ENCODE data around the gene GPR18.
"Not testable (repeated sequence)": the region's sequence is repeated elsewhere in the genome, so short reads cannot be mapped to it uniquely, and the experiment has no call there.

The GPR18 gene

GRCh38 chr13:99265821-99266426 lies 7.7 kb upstream of the GPR18 start:
- DNase-seq (ENCODE audit: low read depth) = no peak

DNA sequence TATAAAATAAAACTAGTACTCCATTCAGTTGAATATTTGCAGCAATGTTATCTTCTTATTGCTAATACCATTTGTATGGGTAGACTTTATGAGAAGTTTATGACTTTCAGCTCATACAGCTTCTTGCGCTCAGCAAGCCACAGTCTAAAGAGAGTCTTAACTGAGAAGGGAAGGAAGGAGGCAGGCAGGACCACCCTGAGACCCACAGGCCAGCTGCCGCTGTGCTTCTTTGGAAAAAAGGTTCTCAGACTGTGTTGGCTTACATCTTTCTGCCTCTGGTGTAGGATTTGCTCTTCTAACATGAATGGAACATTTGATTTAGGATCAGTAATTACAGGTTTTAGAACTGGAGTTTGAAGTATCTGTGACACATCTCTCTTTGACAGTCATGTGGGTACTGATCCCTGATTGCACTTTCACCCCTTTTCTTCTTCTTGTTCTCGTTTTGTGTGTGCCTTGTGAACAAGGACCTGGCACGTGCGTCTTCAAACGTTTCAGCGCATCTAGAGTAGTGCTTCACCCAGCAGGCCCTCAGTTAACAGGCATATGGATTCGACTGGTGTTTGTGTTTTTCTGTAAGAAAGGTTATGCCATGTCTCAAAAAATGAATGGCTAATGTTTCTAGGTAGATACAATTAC lies 7.1 kb upstream of the GPR18 start:
- DNase-seq (ENCODE audit: low read depth) = no peak

DNA sequence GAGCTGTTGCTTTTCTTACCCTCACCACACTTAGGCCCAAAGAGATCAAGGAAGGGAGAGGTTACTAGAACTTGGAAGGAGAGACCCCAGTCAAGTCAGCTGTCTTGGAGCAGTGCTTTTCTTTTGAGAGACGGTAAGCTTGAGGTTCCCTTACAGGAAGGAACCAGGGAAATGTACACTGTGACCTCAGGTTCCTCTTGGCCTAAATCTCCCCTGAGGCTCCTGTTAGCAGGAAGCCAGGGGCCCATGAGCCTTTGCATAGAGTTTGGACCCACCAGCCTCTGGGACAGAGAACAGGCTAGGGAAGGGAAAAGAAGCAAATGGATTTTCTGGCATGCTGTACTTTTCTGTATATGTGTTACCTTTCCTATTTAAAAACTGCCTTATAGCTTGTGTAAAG lies 5.9 kb upstream of the GPR18 start:
- DNase-seq (ENCODE audit: low read depth) = no peak

DNA sequence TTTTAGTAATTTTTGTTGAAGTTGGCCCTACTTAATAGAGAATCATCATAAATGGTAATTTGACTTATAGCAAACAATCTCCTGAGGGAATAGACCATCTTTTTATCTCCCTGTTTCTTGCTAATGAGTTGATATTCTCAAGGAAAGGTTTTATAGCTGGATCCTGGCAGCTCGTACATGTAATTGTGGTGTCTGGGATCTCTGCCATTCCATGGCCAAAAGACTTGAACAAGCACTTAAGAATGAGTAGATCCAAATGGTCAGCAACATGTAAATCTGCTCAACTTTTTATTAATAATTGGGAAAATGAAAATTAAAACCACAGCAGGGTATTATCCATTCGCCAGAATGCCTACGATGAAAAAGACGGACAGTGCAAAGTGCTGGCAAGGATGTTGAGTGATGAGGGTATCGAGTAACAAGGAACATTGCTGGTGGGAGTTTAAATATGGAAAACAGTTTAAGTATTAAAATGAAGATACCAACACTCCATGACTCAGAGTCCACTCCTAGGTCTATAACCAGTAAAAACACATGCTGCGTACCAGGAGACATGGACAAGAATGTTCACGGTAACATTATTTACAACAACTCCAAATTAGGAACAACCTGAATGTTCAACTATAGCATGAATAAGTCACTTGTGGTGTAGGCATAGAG lies 5.1 kb upstream of the GPR18 start:
- DNase-seq (ENCODE audit: low read depth) = no peak

- no peak for DNase-seq (ENCODE audit: low read depth)
Observed at GRCh38 chr13:99261059-99261458, 2.9 kb upstream of the GPR18 start.

GRCh38 chr13:99260216-99260615 lies 2.0 kb upstream of the GPR18 start:
- no peak for DNase-seq (ENCODE audit: low read depth)

DNA sequence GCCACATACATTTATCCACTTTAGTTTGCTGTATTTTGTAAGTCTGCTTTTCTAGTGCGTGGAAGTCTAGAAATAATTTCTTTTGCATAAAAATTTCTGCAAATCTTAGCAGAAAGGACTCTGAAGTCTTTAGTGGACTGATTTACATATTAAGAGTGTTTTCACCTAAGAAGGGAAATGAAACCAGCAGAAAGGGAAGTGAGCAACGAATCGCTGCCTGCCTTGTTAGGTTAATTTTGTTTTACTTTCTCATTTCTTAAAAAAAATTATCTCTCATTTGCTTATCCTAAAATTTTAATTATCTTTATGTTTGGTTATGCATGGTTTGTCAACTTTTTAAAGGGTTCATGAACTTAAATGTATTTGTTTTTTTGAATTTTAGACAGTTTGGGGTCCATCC lies 767 bp upstream of the GPR18 start:
- DNase-seq (ENCODE audit: low read depth) = no peak

DNA sequence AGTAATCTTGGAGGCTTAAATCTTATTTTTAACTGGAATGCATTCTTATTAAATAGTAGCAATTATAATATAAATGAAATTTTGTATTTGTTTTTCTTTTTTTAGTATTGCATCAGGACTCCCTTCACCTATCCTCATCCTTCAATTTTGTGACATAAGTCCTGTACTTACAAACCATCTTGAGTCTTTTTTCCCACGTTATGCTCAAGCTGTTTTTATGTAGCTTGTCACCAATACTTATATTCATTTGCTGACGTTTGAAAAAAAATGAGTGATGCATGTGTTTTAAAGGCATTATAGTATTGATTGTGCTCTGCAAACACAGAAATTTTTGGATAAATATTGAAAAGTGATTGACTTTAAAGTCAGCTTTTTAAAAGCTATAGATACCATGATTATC lies 888 bp downstream of the GPR18 start:
- no peak for DNase-seq (ENCODE audit: low read depth)

- DNase-seq (ENCODE audit: low read depth) = no peak
Observed at GRCh38 chr13:99256709-99257108, 1.5 kb downstream of the GPR18 start.

- no peak for DNase-seq (ENCODE audit: low read depth)
Observed at GRCh38 chr13:99256283-99256682, 1.9 kb downstream of the GPR18 start.

DNA sequence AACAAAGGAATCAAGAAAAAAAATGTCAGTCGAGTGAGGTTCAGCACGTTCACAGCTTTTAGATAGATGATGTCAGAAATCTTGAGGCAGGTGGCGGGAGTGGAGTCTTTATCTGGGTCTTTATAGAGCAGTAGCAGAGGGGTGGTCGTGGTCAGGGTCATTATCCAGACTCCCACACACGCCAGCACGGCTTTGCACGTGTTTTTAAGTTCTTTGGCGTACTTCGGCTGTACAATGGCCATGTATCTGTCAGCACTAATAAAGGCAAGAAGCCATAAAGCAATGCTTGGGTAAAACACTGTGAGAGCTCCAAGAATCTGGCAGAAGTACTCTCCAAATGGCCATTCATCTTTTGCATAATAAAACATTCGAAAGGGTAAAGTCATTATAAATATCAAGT lies 2.9 kb downstream of the GPR18 start:
- no peak for DNase-seq (ENCODE audit: low read depth)

GRCh38 chr13:99254830-99255229 lies 3.3 kb downstream of the GPR18 start:
- no peak for DNase-seq (ENCODE audit: low read depth)

GRCh38 chr13:99251921-99252320 lies 6.3 kb downstream of the GPR18 start:
- no peak for DNase-seq (ENCODE audit: low read depth)

GRCh38 chr13:99250982-99251825 lies 7.0 kb downstream of the GPR18 start:
- no peak for DNase-seq (ENCODE audit: low read depth)

DNA sequence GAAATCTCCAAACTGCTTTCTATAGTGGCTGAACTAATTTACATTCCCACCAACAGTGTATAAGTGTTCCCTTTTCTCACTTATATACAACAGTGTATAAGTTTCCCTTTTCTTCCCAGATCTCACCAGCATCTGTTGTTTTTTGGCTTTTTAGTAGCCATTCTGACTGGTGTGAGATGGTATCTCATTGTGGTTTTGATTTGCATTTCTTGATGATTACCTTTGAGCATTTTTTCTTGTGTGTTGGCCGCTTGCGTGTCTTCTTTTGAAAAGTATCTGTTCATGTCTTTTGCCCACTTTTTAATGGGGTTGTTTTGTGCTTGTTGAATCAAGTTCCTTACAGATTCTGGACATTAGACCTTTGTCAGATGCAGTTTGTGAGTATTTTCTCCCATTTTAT lies 8.6 kb downstream of the GPR18 start:
- not testable (repeated sequence) for DNase-seq (ENCODE audit: low read depth)

DNA sequence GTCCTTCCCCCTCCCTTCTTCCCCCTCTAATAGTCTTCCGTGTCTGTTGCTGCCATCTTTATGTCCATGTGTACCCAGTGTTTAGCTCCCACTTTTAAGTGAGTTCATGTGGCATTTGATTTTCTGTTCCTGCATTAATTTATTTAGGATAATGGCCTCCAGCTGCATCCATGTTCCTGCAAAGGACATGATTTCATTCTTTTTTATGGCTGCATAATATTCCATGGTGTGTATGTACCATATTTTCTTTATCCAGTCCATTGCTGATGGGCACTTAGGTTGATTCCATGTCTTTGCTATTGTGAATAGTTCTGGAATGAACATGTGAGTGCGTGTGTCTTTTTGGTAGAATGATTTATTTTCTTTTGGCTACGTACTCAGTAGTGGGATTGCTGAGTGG lies 9.0 kb downstream of the GPR18 start:
- DNase-seq (ENCODE audit: low read depth) = not testable (repeated sequence)

GRCh38 chr13:99246100-99246499 lies 12.1 kb downstream of the GPR18 start:
- no peak for DNase-seq (ENCODE audit: low read depth)

GRCh38 chr13:99237981-99238662 lies 20.1 kb downstream of the GPR18 start:
- DNase-seq (ENCODE audit: low read depth) = no peak

- no peak for DNase-seq (ENCODE audit: low read depth)
Observed at GRCh38 chr13:99231721-99232120, 26.5 kb downstream of the GPR18 start.

- no peak for DNase-seq (ENCODE audit: low read depth)
Observed at GRCh38 chr13:99230991-99231390, 27.2 kb downstream of the GPR18 start.

DNA sequence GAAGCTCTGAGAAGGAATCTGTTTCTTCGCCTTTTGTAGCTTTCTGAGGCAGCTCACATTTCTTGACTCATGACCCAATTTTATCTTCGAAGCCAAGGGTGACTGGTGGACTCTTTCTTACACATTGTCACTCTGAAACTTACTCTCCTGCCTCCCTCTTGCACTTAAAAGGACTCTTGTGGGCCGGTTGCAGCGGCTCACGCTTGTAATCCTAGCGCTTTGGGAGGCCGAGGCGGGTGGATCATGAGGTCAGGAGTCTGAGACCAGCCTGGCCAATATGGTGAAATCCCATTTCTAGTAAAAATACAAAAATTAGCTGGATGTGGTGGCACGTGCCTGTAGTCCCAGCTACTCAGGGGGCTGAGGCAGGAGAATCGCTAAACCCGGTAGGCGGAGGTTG lies 27.6 kb downstream of the GPR18 start:
- not testable (repeated sequence) for DNase-seq (ENCODE audit: low read depth)
